ENCODE measurements around the gene NTRK1.

The NTRK1 gene

DNA sequence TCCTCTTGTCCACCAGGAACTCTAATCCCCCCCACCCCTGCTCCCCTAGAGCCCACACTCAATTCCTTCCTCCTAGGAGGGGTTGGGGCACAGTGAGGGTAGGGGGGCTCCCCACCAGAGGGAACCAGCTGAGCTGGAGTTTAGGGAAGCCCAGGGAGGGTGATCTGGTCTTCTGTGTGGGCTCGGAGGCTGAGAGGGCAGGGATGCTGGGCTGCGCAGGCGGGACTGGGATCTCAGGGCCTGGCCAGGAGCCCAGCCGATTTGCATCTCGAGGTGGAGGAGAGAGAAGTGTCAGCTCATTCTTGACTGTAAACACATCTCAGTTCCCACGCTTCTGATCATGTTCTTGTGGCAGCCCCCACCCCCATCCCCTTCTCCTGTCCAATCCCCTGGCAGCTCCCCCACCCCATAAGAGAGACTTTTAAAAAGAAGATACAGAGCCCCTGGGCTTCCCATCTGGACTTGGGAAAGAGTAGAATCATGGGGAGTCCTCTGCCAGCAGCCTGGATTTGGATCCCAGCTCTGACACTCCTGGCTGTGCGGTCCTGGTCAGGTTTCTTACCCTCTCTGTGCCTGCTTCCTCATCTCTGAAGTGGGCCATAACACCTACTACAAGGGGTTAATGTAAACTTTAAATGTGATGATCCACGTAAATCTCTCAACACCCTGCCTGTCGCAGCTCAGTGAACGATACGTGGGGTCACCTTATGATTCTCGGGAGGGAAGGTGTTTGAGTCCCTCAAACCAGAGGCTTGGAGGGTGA lies 39.5 kb downstream of the NTRK1 start:
- no peak for DNase-seq

DNA sequence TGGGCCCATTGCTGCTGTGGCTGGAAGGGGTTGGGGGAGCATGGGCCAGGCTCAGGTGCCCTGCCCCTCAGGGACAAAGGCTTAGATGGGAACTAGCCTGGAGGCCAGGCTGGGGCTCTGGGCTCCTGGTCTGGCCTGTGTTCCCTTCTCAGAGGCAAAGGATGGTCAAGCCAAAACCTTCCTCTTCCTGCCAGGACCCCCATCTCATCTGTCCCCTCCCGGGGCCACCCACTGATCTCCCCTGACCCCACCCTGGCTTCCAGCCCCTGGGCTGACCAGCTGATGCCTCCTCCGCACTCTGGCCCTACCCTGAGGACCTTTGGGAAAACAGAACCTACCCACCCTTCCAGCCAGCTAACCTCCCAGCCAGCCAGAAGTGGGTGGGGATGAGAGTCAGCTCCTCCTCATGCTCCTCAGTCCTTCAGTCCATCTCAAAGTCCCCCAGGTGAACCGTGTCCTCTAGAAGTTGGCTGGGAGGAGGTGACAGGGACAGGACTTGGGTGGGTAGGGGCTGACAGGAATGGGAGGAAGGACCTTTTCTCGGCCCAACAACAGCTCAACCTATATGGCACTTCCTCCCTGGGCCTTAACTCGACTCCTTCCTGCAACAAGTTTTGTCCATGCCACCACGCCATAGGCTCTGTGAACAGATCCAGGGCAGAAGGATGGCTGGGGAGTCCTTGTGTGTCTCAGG lies 40.4 kb downstream of the NTRK1 start:
- DNase-seq: no peak

DNA sequence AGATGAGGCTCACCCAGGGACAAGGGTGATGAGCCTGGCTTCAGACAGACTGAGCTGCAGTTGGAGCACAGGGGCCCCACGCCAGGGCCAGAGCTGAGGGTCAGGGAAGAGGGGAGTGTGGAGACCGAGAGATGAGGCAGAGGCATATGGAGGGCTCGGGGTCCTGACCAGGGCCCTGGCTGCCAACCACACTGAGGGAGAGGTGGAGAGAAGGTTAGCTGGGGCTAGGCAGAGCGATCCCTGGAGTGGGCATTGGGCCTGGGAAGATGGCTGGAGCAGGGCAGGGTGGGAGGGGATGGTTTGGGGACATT lies 40.9 kb downstream of the NTRK1 start:
- no peak for DNase-seq

DNA sequence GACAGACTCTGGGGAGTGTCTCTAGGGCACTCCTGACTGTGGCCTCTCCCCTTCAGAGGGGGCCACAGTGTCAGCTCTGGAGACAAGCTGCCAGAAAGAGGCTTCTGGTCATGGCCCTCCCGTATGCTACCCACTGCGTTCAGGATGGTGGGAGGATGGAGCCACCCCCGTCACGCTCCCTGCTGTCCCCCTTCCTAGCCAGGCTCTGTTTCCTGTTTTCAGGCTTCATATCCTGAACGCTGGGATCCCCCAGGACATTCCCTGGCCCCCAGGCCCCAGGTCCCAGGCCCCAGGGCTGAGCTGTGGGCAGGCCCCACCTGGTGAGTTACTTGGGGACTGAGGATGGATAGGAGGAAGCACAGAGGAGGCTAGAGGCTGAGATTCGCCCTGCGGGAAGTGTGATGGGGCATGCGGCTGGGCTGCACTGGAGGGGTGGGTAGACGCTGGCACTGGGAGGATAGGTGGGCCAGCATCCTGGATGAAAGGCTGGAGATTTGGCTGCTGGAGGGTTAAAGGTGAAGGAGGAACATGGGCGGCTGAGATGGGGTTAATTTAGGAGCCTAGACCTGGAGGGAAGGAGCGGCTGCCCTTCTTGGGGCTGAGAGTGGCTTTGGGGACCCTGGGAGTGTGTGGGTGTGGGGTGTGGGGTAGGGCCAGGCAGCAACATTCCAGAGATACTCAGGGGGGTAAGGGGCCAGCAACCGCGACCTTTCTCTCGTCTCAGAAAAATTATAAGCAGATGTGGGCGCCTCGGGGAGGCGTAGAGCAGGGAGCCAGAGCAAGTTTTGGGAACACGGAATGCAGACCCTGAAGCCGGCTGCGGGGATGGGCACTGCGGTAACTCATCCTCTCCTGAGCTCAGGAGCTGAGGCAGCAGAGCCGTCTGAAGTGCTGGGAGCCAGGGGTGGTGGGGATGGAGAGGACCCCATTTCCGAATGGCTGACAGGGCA lies 41.6 kb downstream of the NTRK1 start:
- no peak for DNase-seq

DNA sequence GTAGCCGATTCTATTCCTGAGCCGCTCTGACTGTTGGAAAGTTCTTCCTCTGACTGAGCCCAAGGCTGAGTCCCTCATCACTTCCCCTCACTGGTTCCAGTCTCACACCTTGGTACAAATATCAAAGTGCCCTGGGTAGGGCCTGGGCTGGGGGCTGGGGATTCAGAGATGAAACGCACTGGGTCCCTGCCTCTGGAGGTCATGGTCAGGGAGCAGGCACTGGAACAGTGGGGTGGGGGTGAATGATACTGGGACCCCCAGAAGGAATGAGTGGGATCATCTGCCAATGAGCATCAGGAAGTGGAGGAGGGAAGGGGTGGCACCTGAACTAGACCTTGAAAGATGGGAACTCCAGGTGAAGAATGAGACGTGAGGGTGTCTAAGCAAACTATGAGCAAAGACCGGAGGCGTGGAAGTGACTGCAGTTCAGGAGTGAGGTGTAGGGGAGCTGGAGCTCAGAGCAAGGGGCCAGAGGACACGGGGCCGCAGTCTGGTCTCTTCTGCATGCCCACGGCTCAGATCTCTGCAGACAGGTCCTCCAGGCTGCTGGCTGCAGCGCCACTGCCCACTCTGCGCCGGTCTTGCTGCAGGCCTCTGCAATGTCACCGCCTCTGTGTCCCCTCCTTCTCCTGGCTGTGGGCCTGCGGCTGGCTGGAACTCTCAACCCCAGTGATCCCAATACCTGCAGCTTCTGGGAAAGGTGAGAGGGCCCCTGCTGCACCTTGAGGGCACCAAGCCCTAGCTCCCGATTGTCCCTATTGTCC lies 42.8 kb downstream of the NTRK1 start:
- DNase-seq: no peak

DNA sequence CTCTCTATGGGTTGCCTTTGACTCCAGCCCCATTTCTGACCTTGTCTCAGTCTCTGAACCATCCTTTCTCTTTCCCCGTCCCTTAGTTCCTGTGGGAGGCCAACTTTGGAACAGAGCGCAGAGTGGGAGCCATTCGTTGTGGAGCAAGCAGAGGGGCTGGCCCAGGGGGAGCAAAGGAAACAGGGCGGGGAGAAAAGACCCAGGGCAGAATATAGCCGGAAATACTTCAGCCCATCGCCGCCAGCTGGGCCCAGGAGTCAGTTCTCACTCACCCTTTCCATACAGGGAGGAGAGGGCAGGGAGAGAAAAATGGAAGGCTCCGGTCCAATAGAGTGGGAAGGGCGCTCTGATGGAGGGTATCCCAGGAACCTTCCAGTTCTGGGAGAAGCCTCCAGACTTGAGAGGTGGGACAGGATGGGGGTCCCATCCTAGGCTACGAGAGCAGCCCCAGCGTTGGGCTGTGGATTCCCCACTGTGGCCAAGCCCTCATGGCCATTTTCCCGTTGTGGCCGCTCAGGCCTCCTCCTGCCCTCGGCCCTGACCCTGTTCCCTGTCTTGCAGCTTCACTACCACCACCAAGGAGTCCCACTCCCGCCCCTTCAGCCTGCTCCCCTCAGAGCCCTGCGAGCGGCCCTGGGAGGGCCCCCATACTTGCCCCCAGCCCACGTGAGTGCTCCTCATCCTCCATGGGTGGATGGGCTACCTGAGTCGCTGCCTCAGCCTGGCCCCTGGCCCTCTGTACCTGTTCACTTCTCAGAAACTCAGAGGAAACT lies 43.7 kb downstream of the NTRK1 start:
- no peak for DNase-seq

DNA sequence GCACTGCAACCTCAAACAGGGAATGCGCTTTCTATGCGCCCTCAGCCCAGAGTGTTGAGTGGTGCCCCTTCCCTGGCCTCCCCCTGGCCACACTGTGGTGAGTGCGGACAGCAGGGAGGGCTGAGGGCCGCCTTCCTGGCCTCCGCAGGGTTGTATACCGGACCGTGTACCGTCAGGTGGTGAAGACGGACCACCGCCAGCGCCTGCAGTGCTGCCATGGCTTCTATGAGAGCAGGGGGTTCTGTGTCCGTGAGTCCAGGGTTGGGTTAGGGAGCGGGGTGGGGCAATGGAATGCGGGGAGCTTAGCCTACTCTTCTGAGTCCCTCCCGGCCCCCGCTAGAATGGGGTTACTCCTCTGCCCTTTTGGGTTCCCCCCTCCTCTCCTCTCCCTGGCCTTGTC lies 44.5 kb downstream of the NTRK1 start:
- DNase-seq: no peak

DNA sequence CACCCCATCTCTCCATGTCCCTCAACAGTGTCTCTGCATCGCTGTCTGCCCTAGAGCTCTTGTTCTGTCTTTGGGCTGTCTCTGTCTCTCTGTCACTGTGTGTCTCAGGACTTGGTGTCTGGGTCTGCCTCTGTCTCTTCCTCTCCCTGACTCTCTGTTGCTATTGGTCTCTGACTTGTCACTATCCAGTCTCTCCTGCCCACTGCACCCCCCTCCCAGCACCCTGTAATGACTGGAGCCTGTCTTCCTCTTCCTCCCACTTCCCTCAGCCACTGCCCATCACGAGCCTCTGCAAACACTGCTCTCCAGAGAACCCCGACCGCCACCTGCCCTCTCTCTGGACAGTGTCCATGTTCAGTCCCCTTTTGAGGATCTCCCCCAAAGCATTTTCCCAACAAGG lies 45.0 kb downstream of the NTRK1 start:
- peak; percentile 16 for DNase-seq

DNA sequence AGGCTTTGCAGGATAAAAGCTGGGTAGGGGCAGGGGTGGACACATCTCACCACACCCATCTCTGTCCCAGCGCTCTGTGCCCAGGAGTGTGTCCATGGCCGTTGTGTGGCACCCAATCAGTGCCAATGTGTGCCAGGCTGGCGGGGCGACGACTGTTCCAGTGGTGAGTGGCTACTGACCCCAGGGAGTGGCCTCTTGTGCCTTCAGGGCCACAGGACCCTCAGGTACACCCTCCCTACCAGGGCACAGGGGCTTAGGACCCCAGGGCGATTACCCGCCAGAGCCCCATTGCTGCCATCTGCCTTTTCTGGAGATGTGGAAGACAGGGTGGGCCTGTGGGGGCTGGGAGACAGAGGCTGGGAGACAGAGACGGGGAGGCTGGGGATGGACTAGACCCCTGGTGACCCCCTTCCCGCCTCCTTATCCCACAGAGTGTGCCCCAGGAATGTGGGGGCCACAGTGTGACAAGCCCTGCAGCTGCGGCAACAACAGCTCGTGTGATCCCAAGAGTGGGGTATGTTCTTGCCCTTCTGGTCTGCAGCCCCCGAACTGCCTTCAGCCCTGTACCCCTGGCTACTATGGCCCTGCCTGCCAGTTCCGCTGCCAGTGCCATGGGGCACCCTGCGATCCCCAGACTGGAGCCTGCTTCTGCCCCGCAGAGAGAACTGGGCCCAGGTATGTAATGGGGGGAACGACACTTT lies 45.7 kb downstream of the NTRK1 start:
- DNase-seq: no peak

DNA sequence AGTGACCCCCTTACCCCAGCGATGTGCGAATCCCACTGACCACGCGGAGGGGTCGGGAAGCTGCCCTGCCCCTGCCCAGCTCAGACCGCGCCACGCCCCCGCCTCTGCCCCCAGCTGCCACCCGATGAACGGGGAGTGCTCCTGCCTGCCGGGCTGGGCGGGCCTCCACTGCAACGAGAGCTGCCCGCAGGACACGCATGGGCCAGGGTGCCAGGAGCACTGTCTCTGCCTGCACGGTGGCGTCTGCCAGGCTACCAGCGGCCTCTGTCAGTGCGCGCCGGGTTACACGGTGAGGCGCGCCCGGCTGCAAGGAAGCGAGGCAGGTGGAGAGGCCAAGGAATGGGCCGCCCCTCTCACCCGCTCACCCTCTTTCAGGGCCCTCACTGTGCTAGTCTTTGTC lies 47.9 kb downstream of the NTRK1 start:
- no peak for DNase-seq

DNA sequence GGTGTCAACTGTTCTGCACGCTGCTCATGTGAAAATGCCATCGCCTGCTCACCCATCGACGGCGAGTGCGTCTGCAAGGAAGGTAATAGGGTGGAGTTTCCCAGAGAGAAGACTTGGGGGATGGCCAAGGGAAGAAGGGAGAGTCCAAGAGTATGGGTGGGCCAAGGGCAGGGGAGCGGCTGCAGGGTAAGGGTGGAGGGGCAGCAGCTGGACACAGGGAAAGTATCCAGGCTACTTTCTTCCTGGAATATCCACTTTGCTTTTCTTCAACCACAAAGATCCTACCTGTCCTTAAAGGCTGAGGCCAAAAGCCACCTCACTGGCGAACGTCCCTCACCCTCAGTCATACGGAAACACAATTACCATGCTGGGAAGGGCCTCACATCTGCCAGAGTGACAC lies 48.3 kb downstream of the NTRK1 start:
- no peak for DNase-seq

DNA sequence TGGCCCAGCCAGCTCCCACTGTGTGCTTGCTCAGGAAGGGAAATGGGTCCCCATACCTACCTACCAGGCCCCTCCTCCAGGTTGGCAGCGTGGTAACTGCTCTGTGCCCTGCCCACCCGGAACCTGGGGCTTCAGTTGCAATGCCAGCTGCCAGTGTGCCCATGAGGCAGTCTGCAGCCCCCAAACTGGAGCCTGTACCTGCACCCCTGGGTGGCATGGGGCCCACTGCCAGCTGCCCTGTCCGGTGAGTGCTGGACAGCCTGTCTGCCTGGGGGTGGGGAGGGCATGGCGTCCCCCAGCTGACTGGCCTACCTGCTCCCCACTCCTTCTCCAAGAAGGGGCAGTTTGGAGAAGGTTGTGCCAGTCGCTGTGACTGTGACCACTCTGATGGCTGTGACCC lies 49.0 kb downstream of the NTRK1 start:
- no peak for DNase-seq

DNA sequence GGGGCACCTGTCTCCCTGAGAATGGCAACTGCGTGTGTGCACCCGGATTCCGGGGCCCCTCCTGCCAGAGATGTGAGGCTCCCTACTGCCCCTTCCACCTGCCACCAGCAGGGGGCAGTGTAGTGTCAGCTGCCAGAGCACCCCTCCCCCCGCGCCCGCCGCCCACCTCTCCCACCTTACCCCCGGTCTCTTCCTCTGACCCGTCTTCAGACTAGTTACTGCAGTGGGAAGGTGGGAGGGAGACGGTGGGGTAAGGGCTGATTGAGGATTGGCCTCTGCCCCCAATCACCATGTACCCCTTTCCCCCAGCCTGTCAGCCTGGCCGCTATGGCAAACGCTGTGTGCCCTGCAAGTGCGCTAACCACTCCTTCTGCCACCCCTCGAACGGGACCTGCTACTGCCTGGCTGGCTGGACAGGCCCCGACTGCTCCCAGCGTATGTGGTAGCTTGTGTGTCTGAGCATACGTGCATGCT lies 49.7 kb downstream of the NTRK1 start:
- peak; percentile 12 for DNase-seq

DNA sequence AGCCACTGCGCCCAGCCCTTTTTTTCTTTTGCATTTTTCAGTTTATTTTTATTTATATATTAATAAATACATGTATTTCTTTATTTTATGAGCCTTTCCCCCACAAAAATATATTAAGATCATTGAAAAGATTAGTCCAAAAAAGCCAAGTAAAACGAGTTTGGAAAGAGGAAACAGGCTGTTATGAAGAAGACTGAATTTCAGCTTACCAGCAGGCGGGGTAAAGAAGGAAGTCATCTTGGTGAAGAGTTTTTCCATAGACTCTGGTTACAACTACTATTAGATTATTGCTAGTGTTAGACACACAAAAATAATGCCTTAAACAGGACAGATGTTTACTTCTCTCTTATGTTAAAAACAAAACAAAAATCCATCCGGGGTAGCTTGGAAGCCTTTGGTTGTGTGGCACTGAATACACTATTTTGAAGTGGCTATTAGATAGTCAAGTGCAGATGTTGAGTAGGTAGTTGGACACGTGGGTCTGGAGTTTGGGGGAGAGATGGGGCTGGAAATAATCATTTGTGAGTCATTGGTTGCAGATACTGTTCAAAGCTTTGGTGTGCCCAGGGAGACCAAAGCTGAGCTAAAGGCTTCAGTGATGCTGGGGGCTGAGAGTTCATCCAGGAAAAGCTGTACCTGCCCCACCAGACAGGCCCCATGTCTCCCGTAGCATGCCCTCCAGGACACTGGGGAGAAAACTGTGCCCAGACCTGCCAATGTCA lies 51.1 kb downstream of the NTRK1 start:
- DNase-seq: no peak

DNA sequence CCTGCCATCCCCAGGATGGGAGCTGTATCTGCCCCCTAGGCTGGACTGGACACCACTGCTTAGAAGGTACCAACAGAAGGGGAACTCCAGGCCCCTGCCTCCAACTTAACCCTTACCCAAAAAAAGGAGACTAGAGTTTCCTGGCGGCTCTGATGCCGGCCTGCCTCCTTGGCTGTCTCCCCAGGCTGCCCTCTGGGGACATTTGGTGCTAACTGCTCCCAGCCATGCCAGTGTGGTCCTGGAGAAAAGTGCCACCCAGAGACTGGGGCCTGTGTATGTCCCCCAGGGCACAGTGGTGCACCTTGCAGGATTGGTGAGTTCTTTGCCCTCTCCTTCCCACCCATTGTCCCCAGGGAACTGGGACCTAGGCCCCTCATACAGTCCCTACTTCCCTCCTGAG lies 51.6 kb downstream of the NTRK1 start:
- DNase-seq: no peak

DNA sequence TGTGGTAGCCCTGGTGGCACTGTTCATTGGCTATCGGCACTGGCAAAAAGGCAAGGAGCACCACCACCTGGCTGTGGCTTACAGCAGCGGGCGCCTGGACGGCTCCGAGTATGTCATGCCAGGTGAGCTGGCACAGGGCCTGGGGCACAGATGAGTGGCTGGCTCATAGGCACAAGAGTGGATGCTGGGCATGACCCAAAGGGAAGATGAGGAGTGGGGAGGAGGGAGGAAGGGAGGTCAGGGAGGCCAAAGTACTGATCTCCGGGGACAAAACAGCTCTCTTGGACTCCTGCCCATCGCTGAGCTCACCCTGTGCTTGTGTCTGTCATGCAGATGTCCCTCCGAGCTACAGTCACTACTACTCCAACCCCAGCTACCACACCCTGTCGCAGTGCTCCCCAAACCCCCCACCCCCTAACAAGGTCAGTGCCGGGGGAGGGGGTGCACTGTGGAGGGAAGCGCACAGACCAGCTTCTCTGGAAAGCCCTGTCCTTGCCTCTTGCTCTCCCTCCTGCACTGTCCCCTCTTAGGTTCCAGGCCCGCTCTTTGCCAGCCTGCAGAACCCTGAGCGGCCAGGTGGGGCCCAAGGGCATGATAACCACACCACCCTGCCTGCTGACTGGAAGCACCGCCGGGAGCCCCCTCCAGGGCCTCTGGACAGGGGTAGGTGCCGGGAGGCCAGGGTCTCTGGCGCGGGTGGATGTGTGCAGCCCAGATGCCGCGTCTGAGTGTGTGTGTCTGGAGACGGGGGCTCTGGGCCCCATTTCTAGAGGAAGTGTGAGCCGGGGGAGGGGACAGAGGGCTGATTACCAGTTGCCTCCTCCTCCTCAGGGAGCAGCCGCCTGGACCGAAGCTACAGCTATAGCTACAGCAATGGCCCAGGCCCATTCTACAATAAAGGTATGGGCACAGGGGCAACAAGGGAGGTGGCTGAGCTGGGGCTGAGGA lies 52.5 kb downstream of the NTRK1 start:
- no peak for DNase-seq

DNA sequence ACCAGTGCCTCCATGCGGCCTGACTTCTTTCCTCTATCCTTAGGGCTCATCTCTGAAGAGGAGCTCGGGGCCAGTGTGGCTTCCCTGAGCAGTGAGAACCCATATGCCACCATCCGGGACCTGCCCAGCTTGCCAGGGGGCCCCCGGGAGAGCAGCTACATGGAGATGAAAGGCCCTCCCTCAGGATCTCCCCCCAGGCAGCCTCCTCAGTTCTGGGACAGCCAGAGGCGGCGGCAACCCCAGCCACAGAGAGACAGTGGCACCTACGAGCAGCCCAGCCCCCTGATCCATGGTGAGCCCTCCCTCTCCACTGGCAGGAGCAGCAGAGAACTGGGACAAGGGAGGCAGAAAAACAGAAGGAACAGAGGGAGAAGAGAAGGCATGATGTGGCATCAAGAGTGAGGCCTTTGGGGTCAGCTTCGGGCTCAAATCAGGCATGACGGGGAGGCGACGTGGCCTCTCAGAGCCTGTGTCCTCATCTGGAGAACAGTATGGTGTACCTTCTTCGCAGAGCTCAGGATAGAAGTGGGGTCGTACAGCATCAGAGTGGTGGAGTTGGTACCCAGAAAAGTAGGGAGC lies 53.2 kb downstream of the NTRK1 start:
- no peak for DNase-seq

DNA sequence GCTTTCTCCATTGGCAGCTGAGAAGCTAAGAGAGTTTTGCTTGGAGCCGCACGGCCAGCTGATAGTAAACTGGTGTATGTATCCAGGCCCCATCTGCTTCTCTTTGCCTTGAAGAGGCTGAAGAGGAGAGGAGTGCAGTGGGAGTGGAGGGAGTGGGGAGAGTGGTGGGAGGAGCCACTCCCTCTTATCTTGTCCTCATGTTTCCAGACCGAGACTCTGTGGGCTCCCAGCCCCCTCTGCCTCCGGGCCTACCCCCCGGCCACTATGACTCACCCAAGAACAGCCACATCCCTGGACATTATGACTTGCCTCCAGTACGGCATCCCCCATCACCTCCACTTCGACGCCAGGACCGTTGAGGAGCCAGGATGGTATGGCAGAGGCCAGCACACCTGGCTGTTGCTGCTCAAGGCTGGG lies 53.8 kb downstream of the NTRK1 start:
- DNase-seq: no peak
